Measurements from ENCODE around the gene NOTCH4.
A peak's percentile ranks its signal among the peaks of the same experiment; 100 is the strongest.

NOTCH4 gene

DNA sequence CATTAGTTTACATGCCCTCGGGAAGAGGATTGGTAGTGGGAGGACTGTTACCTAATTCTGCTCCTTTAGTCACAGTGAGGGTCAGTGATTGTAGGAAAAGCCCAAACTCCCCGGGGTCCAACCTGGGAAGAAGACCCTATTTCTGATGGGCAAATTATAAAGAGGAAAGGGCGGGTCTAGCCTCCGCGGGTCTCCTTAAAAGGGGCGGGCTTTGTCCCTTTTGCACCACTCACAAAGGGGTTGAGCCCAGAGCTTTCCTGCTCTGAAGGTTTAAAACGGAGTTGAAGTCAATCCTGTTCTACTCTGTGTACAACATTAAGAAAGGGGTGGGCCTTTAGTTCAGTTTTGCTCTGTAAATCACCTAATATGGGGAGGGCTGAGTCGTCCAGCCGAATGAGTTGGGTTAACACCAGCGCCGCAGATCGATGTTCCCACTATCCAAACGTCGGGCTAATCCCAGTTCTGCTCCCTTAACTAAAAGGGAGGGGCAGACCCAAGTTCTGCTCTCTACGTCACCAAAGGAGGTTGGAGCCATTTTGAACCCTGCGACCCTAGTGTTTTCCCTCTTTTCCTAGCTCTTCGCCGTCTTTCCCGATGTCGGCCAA, 46.6 kb downstream of the NOTCH4 start (continued):
- peak; percentile 40 for TF ChIP-seq KLF8 (tag by site-specific recombination; IDR thresholded peaks at IDR 0.05)
- peak; percentile 53; the same call in 1 of the 2 replicates for TF ChIP-seq ZNF558 (tag by site-specific recombination; IDR thresholded peaks at IDR 0.05)
- no peak for TF ChIP-seq ZFP41 (tag by site-specific recombination; IDR thresholded peaks at IDR 0.05; ENCODE audit: borderline replicate concordance)
- TF ChIP-seq, protein P1, sequence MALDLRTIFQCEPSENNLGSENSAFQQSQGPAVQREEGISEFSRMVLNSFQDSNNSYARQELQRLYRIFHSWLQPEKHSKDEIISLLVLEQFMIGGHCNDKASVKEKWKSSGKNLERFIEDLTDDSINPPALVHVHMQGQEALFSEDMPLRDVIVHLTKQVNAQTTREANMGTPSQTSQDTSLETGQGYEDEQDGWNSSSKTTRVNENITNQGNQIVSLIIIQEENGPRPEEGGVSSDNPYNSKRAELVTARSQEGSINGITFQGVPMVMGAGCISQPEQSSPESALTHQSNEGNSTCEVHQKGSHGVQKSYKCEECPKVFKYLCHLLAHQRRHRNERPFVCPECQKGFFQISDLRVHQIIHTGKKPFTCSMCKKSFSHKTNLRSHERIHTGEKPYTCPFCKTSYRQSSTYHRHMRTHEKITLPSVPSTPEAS (tag by site-specific recombination; IDR thresholded peaks at IDR 0.05), result no peak
- no peak for TF ChIP-seq TRIM28 (IDR thresholded peaks at IDR 0.05; ENCODE audit: borderline replicate concordance, low read length)
- TF ChIP-seq ZSCAN30 (tag by site-specific recombination; IDR thresholded peaks at IDR 0.05), result peak; percentile 37; the same call in 1 of the 2 replicates
- no peak for TF ChIP-seq BCL11A (tag by site-specific recombination; IDR thresholded peaks at IDR 0.05; ENCODE audit: low read depth)
- TF ChIP-seq WT1 (tag by site-specific recombination; IDR thresholded peaks at IDR 0.05), result peak; percentile 33; the same call in 1 of the 2 replicates
- peak; percentile 39; the same call in 1 of the 2 replicates for TF ChIP-seq ZNF76 (tag by site-specific recombination; IDR thresholded peaks at IDR 0.05; ENCODE audit: borderline replicate concordance, low read depth)
- peak; percentile 39; the same call in 1 of the 2 replicates for TF ChIP-seq KLF9 (tag by site-specific recombination; IDR thresholded peaks at IDR 0.05; ENCODE audit: low read depth)
- TF ChIP-seq, protein P2, sequence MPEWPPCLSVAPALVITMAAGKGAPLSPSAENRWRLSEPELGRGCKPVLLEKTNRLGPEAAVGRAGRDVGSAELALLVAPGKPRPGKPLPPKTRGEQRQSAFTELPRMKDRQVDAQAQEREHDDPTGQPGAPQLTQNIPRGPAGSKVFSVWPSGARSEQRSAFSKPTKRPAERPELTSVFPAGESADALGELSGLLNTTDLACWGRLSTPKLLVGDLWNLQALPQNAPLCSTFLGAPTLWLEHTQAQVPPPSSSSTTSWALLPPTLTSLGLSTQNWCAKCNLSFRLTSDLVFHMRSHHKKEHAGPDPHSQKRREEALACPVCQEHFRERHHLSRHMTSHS (tag by site-specific recombination; IDR thresholded peaks at IDR 0.05), result no peak
- 0 out of 2 replicates have a peak, but pooled peaks have one; percentile 8 for TF ChIP-seq ZNF623 (tag by site-specific recombination; IDR thresholded peaks at IDR 0.05)
- peak; percentile 37; the same call in 1 of the 2 replicates for TF ChIP-seq ZNF24 (tag by site-specific recombination; IDR thresholded peaks at IDR 0.05)
- TF ChIP-seq ZNF473 (tag by site-specific recombination; IDR thresholded peaks at IDR 0.05), result no peak
- TF ChIP-seq ZNF596 (tag by site-specific recombination; IDR thresholded peaks at IDR 0.05), result no peak
- no peak for TF ChIP-seq ZNF274 (IDR thresholded peaks at IDR 0.05; ENCODE audit: low read length)
- TF ChIP-seq ZNF274 (tag by site-specific recombination; IDR thresholded peaks at IDR 0.05; ENCODE audit: borderline replicate concordance), result no peak
- TF ChIP-seq RBAK (tag by site-specific recombination; IDR thresholded peaks at IDR 0.05), result no peak
- no peak for TF ChIP-seq MYNN (tag by site-specific recombination; IDR thresholded peaks at IDR 0.05; ENCODE audit: borderline replicate concordance)
- TF ChIP-seq ZNF223 (tag by site-specific recombination; IDR thresholded peaks at IDR 0.05), result no peak
- TF ChIP-seq ZNF416 (tag by site-specific recombination; IDR thresholded peaks at IDR 0.05), result no peak
- TF ChIP-seq SALL2 (tag by site-specific recombination; IDR thresholded peaks at IDR 0.05; ENCODE audit: borderline replicate concordance), result no peak
- TF ChIP-seq MZF1 (tag by site-specific recombination; IDR thresholded peaks at IDR 0.05; ENCODE audit: borderline replicate concordance), result no peak
- no peak for TF ChIP-seq OVOL3 (tag by site-specific recombination; IDR thresholded peaks at IDR 0.05)
- TF ChIP-seq ZNF555 (tag by site-specific recombination; conservative IDR thresholded peaks at IDR 0.05), result no peak
- TF ChIP-seq ZBTB20 (tag by site-specific recombination; IDR thresholded peaks at IDR 0.05), result no peak
- peak; percentile 58; the same call in 1 of the 2 replicates for TF ChIP-seq ZNF2 (tag by site-specific recombination; IDR thresholded peaks at IDR 0.05)
- TF ChIP-seq GLIS2 (tag by site-specific recombination; IDR thresholded peaks at IDR 0.05), result no peak; the same call in 1 of the 2 replicates
- TF ChIP-seq ZNF202 (tag by site-specific recombination; IDR thresholded peaks at IDR 0.05; ENCODE audit: borderline replicate concordance), result no peak
- no peak for TF ChIP-seq ZNF404 (tag by site-specific recombination; IDR thresholded peaks at IDR 0.05)
- no peak for TF ChIP-seq ZNF292 (tag by site-specific recombination; IDR thresholded peaks at IDR 0.05; ENCODE audit: borderline replicate concordance, low read depth)
- TF ChIP-seq, protein P3, sequence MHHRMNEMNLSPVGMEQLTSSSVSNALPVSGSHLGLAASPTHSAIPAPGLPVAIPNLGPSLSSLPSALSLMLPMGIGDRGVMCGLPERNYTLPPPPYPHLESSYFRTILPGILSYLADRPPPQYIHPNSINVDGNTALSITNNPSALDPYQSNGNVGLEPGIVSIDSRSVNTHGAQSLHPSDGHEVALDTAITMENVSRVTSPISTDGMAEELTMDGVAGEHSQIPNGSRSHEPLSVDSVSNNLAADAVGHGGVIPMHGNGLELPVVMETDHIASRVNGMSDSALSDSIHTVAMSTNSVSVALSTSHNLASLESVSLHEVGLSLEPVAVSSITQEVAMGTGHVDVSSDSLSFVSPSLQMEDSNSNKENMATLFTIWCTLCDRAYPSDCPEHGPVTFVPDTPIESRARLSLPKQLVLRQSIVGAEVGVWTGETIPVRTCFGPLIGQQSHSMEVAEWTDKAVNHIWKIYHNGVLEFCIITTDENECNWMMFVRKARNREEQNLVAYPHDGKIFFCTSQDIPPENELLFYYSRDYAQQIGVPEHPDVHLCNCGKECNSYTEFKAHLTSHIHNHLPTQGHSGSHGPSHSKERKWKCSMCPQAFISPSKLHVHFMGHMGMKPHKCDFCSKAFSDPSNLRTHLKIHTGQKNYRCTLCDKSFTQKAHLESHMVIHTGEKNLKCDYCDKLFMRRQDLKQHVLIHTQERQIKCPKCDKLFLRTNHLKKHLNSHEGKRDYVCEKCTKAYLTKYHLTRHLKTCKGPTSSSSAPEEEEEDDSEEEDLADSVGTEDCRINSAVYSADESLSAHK (tag by site-specific recombination; IDR thresholded peaks at IDR 0.05), result no peak
- TF ChIP-seq SP2 (tag by site-specific recombination; IDR thresholded peaks at IDR 0.05), result peak; percentile 3
- TF ChIP-seq ZBTB7A (tag by site-specific recombination; IDR thresholded peaks at IDR 0.05; ENCODE audit: low read depth), result peak; percentile 24; the same call in 1 of the 2 replicates
- TF ChIP-seq ZNF548 (tag by site-specific recombination; IDR thresholded peaks at IDR 0.05), result no peak
- TF ChIP-seq ZNF174 (tag by site-specific recombination; IDR thresholded peaks at IDR 0.05), result no peak
- no peak for TF ChIP-seq HOXD13 (CRISPR knock-in tag; IDR thresholded peaks at IDR 0.05; ENCODE audit: borderline replicate concordance)
- TF ChIP-seq, protein P4, sequence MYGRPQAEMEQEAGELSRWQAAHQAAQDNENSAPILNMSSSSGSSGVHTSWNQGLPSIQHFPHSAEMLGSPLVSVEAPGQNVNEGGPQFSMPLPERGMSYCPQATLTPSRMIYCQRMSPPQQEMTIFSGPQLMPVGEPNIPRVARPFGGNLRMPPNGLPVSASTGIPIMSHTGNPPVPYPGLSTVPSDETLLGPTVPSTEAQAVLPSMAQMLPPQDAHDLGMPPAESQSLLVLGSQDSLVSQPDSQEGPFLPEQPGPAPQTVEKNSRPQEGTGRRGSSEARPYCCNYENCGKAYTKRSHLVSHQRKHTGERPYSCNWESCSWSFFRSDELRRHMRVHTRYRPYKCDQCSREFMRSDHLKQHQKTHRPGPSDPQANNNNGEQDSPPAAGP (tag by site-specific recombination; IDR thresholded peaks at IDR 0.05), result 0 out of 2 replicates have a peak, but pooled peaks have one; percentile 29

Measured in HEK293 (cell line).